B cell (primary cell): ENCODE measurements around the gene KATNB1.

Experiments used
- CTCF ChIP-seq: fragments of 200-600 bp; IDR thresholded peaks from one replicate; pipeline ENCODE4 v1.8.0; 2022; ENCODE audit warnings: antibody characterized with exemption, mild to moderate bottlenecking
- EZH2 ChIP-seq: IDR thresholded peaks from 2 replicates; pipeline ENCODE4 v1.6.1; 2012; ENCODE audit warnings: borderline replicate concordance, low read depth, mild to moderate bottlenecking, moderate library complexity, low read length; ENCODE audit not compliant: insufficient read depth, poor library complexity, severe bottlenecking

- TF ChIP-seq EZH2 (no peak), CTCF (no peak)
Observed at GRCh38 chr16:57692636-57693035, 42.9 kb upstream of the KATNB1 start.
